NCI-H2196 treated with DMSO at 0.1 percent for 48 hours (cell line): ENCODE measurements around the gene CCDC181.
A peak's percentile ranks its signal among the peaks of the same experiment; 100 is the strongest.
"Not testable (repeated sequence)": the region's sequence is repeated elsewhere in the genome, so short reads cannot be mapped to it uniquely, and the experiment has no call there.

Experiments used
- DNase-seq: peaks from one replicate; lab custom pipeline; 2025; ENCODE audit not compliant: unreplicated experiment; lab: John Stamatoyannopoulos, UW

The CCDC181 gene

DNA sequence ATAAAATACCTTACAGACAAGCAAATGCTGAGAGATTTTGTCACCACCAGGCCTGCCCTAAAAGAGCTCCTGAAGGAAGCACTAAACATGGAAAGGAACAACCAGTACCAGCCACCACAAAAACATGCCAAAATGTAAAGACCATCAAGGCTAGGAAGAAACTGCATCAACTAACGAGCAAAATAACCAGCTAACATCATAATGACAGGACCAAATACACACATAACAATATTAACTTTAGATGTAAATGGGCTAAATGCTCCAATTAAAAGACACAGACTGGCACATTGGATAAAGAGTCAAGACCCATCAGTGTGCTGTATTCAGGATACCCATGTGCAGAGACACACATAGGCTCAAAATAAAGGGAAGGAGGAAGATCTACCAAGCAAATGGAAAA lies 24.7 kb downstream of the CCDC181 start:
- DNase-seq: not testable (repeated sequence)

DNA sequence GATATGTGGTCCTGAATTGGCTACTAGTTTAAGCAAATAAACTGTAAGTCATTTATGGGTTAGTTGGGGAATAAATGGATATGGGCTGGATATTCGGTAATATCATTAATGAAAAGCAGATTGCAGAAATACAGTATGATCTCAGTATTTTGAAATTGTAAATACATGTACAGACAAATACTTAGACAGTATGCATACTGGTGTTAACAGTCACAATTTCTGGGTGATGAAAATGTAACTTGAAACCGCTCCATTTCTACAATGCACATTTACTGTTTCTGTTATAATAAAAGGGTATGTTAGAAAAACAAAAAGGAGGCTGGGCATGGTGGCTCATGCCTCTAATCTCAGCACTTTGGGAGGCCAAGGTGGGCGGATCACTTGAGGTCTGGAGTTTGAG lies 31.3 kb downstream of the CCDC181 start:
- no peak for DNase-seq

DNA sequence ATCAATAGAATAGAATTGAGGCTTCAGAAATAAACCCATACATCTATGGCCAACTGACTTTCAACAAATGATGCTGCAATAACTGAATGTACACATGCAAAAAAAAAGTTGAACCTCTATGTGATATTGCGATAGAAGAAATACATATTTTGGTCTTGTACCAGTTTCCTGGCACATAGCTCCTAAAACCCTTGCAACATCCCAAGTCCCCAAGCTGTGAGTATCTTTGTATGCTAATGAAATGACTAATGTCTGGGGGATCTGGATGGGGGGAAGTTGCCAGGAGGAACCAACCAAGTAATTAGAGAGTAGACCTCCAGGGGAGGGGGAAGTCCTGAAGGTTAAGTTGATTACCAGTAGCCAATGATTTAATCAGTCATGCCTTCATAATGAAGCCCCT lies 34.9 kb downstream of the CCDC181 start:
- no peak for DNase-seq

DNA sequence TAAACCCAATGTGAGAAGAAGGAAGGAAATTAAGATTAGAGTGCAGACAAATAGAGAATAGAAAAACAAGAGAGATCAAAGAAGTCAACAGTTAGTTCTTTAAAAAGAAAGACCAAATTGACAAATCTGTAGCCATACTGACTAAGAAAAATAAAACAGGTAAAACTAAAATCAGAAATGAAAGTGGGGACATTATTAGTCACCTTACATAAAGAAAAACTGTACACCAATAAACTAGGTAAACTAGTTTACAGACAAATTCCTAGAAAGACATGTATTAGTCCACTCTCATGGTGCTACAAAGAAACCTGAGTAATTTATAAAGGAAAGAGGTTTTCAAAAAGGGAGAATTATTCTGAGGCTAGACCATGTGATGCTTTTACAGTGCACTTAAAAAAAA lies 37.0 kb downstream of the CCDC181 start:
- no peak for DNase-seq

DNA sequence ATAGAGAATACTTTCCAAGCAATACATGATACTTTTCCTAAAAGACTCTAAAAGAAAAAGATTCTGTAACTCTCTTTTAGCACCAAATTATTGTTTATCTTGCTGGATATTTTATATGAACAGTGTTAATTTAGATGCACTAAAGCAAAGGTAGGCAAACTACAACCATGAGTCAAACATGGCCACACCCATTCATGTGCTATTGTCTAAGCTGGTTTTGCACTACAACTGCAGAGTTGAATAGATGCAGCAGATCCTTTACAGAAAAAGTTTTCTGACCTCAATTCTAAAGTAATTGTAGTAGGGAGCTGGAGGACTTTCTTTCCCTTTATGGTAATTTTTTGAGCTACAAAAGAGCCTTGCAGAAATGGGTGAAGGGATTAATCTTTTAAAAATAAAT lies 39.9 kb downstream of the CCDC181 start:
- no peak for DNase-seq

DNA sequence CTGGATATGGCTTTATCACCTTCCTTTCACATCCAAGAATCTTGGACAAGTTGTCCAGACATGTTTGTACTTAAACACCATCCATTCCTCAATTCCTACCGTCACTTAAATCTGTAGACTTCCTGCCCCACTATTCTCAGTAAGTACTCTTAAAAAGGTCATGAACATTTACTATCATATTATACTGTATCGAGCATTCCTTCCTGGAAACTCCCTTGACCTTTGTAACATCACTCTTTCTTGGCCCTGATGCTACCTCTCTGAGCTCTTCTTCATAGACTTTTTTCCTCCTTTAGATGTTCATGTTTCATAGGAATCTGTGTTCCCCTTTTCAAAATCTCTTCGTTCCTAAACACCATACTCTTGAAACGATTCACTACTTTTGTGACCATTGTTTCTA lies 43.8 kb downstream of the CCDC181 start:
- no peak for DNase-seq

DNA sequence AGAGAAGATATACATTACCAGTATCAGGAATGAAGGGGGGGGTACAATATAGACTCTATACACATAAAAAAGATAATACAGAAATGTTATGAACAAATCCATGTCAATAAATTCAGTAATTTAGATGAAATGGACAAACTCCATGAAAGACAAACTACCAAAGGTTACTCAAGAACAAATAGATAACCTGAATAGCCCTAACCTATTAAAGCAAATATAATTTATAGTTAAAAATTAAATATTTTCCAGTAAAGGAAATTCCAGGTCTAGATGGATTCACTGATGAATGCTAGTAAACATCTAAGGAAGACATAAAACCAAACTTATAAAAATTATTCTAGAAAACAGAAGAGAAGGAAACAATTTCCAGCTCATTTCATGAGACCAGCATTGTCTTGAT lies 46.1 kb downstream of the CCDC181 start:
- DNase-seq: no peak

DNA sequence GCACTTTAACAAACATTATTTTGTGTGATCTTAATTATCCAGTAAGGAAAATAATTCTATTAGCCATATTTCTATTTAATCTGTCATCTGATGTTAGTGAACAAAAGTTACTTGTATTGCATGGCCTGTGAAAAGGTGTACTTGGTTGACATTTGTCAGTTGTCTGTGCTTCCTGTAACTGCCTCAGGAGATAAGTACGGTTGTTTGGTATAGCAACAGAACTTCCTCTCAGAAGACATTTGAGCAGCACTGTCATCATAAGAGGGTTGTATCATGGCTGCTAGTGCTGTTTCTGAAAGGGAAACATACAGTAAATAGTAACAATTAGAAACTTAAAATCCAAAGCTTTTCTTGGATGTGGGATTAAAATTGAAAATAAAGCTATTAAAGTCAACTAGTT lies 55.9 kb downstream of the CCDC181 start:
- no peak for DNase-seq

DNA sequence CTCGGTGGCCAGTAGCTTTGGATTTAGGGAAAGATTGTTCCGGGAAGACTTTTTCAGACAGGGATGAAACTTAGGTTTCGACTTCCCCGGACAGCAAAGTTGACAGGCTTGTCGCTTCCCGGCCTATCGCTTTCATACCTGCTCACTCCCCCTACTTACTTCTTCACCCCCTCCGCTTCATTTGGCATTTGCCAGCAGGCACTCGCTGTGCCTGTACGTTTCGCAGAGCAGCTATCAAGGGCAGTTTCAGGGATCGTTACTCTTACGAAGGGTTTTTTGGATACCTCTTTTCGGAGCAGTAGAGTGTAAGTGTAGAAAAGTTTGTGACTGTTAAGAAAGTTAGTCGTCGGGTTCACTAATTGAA lies 58.9 kb downstream of the CCDC181 start:
- DNase-seq: no peak

DNA sequence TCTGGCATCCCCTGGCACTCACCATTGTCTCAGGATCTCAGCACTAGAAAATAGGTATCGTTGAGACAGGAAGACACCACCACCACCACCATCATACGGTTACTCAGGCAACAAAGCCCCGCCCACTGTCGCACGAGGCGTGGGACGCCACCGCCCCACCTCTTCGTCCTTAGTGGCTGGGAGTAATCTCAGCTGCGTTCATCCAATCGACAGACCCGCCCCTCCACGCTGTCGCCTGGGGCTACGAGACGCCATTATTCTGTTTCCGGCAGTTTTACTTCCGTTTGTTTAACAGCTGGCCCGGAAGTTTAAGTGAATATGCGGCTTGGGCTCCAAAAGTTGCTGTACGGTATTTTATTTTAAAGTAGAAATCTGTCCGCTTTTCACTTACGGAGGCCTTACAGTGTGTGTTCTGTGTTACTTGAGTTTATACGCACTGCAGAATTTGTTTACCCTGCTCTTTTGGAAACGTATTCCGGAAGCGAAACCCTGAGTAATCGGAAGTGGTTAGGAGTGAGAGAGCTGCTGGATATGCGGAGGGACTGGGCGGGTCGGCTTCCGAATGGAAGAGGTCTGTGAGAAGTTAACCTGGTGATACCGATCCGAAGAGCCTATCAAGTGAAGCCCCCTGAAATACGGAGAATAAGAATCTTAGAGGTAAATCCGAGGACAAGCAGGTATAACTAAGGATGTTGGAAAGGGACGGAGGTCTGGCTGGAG lies 59.4 kb downstream of the CCDC181 start, which contains the start of the genes BLZF1 and NME7:
TSS of gene BLZF1 (plus strand) at position 510 of the 720 bp plus-strand sequence. CDS start 1,328 bp downstream, outside the sequence.
TSS of gene NME7 (minus strand) at position 112 of the 720 bp plus-strand sequence. CDS start at position 25, 87 bp downstream.
- DNase-seq: peak; percentile 96

DNA sequence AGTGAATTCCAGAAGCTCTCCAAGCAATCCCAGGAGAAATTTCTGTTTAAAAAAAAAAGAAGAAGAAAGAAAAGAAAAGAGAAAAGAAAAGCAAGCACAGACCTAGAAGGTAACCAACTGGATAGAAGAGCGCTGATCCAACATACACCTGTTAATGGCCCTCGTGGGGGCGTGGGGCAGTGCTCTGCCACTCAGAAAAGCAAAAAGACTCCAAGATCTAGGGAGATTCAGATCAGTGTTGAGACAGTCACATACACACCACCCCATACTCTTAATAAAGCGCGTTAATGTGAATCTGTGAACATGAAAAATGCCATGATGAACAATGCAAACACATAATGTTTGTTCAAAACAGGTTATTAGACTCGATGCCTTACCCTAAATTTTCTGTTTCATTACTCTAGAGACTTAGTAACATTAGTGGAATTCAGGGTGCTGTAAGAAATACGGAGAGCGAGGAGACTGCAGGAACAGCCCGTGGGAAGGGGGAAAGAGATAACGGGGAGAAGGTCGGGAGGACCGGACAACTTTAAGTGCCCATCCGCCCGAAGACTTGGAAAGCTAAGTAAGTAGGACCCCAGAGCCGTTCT lies 60.1 kb downstream of the CCDC181 start:
- DNase-seq: no peak

DNA sequence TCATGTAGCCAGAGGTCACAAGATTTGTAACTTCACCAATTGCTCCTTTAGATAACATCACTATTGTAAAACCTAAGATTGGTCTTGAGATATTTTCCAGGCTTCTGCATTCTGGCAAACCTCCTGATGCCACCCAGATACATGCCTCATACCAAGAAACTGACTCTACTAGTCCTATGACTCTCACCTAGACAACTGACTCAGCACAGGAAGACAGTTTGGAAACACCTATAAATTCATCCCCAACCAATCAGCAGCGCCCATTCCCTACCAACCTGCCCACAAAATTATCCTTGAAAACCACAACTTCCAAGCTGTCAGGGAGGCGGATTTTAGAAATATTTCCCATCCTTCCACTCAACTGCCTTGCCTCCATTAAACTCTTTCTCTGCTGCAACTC lies 62.3 kb downstream of the CCDC181 start:
- DNase-seq: no peak

DNA sequence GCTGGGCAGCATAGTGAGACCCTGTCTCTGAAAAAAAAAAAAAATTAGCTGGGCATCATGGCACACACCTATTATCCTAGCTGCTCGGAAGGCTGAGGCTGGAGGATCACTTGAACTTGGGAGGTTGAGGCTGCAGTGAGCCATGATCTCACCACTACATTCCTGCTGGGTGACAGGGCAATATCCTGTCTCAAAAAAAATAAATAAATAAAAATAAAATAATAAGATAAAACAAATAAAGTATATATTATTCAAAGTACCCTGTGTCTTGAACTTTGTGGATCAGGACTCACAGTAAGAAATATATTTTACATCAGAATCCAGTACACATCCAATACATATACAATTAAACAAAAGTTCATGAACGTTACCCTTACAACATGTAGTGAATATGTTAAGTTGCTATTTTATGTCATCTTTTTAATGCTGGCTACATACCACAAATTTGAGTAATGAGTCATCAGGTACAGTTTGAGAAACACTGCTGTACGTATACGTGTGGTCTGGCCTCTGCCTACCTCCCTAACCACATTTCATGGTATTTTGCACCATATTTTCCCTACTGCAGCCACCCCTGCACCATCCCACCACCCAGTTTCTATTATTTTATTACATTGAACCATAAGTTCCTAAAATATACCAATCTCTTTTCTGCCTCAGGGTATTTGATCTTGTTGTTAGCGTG lies 64.1 kb downstream of the CCDC181 start:
- no peak for DNase-seq

DNA sequence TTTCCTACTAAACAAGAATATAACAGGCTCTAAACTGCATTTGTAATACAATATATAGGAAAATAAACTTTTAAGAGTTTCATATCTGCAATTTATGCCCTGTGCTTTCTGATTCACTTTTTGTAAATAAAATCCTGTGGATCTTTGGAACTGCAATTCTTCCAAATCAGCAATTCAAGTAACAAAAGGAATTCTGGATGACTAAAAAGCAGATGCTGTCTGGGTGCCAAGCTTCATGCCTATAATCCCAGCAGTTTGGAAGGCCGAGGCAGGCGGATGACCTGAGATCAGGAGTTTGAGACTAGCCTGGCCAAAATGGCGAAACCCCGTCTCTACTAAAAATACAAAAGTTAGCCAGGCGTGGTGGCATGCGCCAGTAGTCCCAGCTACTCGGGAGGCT lies 66.0 kb downstream of the CCDC181 start:
- DNase-seq: no peak

DNA sequence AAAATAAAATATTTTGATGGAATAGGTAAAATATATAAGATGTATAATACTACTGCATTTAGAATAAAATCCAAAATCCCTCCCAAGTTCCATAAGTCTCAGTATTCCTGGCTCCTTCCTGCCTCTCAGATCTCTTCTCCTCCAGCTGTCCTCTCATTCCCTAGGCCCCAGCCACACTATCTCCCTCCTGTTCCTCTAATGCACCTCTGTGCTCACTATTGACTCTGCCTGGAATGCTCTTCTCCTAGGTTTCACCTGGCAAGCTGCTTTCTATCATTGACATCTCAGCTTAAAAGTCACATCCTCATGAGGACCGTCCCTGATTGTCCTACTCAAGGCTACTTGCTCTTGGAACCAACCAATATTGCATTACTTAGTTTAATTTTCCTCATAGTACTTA lies 66.9 kb downstream of the CCDC181 start:
- DNase-seq: no peak

DNA sequence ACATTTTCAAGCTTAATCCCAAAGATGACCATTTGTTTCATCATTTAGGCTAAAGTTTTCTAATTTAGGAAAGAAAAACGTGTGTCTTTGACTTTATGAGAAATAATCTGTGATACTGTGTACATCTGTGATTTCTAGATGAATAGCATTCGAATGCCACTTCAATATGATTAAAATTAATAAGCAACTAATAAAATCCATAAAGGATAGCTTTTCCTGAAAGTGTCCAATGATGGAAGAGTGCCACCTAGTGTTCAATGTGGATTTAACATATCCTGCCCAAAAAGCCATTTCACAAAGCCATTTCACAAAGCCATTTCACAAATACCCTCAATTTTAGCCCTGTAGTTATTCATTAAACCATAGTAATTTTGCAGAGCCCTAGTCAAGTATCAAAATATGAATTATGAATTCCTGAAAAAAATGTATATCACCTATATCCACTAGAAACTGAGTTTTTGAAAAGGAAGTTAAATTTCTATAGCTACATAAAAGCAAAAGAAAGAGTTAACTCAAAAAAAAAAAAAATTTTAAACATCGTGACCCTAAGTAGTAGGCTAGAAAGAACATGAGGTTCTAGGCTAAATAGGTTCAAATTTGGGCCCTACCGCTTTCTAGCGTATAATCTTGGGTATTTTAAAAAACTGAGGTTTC lies 78.8 kb downstream of the CCDC181 start:
- DNase-seq: peak; percentile 32

DNA sequence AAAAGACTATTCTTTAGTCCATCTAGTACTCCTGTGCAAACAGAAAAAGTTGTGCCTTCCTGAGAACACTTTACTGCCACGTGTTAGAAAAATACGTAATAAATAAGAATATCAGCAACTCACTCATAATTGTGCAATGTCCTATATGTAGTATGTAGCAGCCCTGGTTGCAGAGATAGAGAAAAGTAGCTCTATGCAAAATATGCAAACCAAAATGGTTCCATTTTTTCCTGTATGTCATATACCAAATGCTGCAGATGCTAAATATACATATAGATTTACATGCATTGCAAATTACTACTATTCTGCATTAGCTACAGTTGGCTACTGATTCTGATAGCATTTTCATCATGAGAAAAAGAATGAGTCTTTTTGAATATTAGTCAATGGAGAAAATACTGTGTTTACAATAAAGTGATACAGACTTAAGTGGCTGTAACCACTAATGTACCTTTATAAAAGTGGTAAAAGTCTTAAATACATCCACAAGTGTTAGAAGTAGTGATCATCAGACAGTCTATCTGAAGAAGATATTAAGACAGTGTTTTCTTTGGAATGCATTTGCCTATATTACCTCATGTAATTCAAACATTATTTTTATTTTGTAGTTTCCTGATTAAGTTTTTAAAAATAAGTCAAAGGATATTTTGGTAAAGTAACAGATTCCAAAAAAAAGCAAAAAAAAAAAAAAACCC lies 79.4 kb downstream of the CCDC181 start:
- DNase-seq: no peak

DNA sequence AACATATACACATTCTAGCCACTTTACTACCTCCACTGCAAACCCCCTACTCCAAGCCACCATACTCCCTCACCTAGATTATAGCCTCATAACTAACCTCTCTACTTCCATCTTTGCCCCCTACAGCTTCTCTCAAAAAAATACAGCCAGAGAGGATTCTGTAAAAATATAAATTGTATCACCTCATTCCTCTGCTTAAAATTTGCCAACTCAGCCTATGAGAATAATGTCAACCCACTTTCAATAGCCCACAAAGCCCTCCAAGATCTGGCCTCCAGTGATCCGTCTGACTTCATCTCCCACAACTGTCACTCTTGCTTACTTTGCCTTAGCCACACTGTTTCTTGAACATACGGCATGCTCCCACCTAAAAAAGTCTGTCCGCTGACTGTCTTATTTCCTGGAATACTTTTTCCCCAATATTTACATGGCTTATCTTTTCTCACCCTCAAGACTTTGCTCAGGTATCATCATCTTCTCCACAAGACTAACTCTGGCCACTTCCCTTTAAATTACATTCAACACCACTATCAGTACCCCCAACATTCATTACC lies 81.2 kb downstream of the CCDC181 start:
- DNase-seq: no peak

DNA sequence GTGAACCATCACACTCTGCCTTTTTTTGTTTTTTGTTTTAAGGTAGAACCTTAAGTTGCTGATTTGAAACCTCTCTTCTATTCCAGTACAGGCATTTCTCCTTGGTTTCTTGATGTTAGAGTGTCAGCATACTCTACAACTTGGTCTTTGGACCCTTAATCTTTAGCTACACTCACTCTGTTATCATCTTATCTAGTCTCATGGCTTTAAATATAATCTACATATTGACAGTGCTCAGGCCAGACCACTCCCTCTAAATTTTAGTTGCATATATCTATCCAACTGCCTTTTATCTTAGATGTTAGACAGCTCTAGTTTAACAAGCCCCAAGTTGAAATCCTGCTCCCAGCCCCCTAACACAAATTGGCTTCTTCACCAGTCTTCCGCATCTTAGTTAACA lies 81.8 kb downstream of the CCDC181 start:
- DNase-seq: no peak
